GM23248 (cell line): ENCODE data around the gene MZB1. TPM values are rescaled to one million over a fixed set of nuclear protein-coding genes. Genes with fewer than 3 reads are reported as not detected.

Experiments used
- DNase-seq: peaks from one replicate; pipeline ENCODE4 v3.0.0-alpha.2; 2015
- H2AFZ ChIP-seq: fragments of 200-600 bp; sonication (generic); 2 replicates; pipeline ENCODE4 v1.6.1; 2016; ENCODE audit warnings: antibody characterized with exemption
- H3F3A ChIP-seq: fragments of 200-600 bp; sonication (generic); 2 replicates; pipeline ENCODE4 v1.6.1; 2016; ENCODE audit warnings: mild to moderate bottlenecking, antibody characterized with exemption, mixed run types; ENCODE audit not compliant: insufficient read depth
- H3K27ac ChIP-seq: fragments of 200-600 bp; sonication (generic); 2 replicates; pipeline ENCODE4 v1.5.1; 2016; ENCODE audit warnings: mild to moderate bottlenecking
- H3K27me3 ChIP-seq: fragments of 200-600 bp; sonication (generic); replicated peaks from 2 replicates; pipeline ENCODE4 v1.6.1; 2016; ENCODE audit warnings: mild to moderate bottlenecking; ENCODE audit not compliant: insufficient read depth
- H3K36me3 ChIP-seq: fragments of 200-600 bp; sonication (generic); 2 replicates; pipeline ENCODE4 v1.6.1; 2016; ENCODE audit warnings: low read depth, mild to moderate bottlenecking
- H3K4me1 ChIP-seq: fragments of 200-600 bp; sonication (generic); 2 replicates; pipeline ENCODE4 v1.6.1; 2016; ENCODE audit warnings: mild to moderate bottlenecking; ENCODE audit not compliant: insufficient read depth
- H3K4me2 ChIP-seq: fragments of 200-600 bp; sonication (generic); one replicate; pipeline ENCODE4 v1.6.1; 2016; ENCODE audit warnings: mild to moderate bottlenecking; ENCODE audit not compliant: unreplicated experiment
- H3K4me3 ChIP-seq: fragments of 200-600 bp; sonication (generic); 2 replicates; pipeline ENCODE4 v1.5.1; 2016; ENCODE audit warnings: mild to moderate bottlenecking
- H3K79me2 ChIP-seq: fragments of 200-600 bp; sonication (generic); 2 replicates; pipeline ENCODE4 v1.6.1; 2016; ENCODE audit warnings: mild to moderate bottlenecking; ENCODE audit not compliant: insufficient read depth
- H3K9ac ChIP-seq: fragments of 200-600 bp; sonication (generic); 2 replicates; pipeline ENCODE4 v1.6.1; 2016; ENCODE audit warnings: mild to moderate bottlenecking
- H3K9me2 ChIP-seq: fragments of 200-600 bp; sonication (generic); 2 replicates; pipeline ENCODE4 v1.6.1; 2016; ENCODE audit warnings: mixed run types, mild to moderate bottlenecking, moderate library complexity; ENCODE audit not compliant: insufficient read depth
- H3K9me3 ChIP-seq: fragments of 200-600 bp; sonication (generic); one replicate; pipeline ENCODE4 v1.6.1; 2017; ENCODE audit warnings: low read depth
- H4K20me1 ChIP-seq: fragments of 200-600 bp; sonication (generic); 2 replicates; pipeline ENCODE4 v1.6.0; 2016; ENCODE audit not compliant: insufficient read depth
- EZH2 ChIP-seq: fragments of 200-600 bp; sonication (generic); IDR thresholded peaks from 2 replicates; pipeline ENCODE4 v1.6.1; 2018; ENCODE audit warnings: antibody characterized with exemption, mild to moderate bottlenecking; ENCODE audit not compliant: insufficient read depth, poor library complexity, severe bottlenecking
- EZH2phosphoT487 ChIP-seq: fragments of 200-600 bp; sonication (generic); IDR thresholded peaks from 2 replicates; pipeline ENCODE4 v1.6.1; 2018; ENCODE audit warnings: antibody characterized with exemption, moderate library complexity, mild to moderate bottlenecking, low read depth; ENCODE audit not compliant: insufficient read depth
- WGBS, 2 experiments: methylation state at CpG; one replicate each; pipeline ENCODE4 v1.1.6; 2015 to 2017; ENCODE audit warnings: low lambda C conversion rate in 2 of 2, low coverage in 1 of 2; ENCODE audit errors: missing lambda C conversion rate in 2 of 2; 5-methylcytosine and 5-hydroxymethylcytosine counted together
- in situ Hi-C: fragments of 300-500 bp; cut with MboI; formaldehyde crosslinking; loops from 2 replicates; pipeline ENCODE4 v1.15.0; 2020
- polyA plus RNA-seq: library from polyadenylated mRNA; unstranded; fragments of >200 nt; fragmentation: Nextera tagmentation; extraction: Ambion mirVana; gene quantifications from 2 replicates; pipeline ENCODE4 v1.2.1, GENCODE V29; 2016
- total RNA-seq: library from RNA; depleted of rRNA; stranded (reverse); fragments of >200 nt; shearing (Covaris generic); gene quantifications from 2 replicates; pipeline ENCODE4 v1.2.3, GENCODE V29; 2014

Gene MZB1
- total and polyA plus RNA-seq, 2 experiments from 2014 or later = not detected

DNA sequence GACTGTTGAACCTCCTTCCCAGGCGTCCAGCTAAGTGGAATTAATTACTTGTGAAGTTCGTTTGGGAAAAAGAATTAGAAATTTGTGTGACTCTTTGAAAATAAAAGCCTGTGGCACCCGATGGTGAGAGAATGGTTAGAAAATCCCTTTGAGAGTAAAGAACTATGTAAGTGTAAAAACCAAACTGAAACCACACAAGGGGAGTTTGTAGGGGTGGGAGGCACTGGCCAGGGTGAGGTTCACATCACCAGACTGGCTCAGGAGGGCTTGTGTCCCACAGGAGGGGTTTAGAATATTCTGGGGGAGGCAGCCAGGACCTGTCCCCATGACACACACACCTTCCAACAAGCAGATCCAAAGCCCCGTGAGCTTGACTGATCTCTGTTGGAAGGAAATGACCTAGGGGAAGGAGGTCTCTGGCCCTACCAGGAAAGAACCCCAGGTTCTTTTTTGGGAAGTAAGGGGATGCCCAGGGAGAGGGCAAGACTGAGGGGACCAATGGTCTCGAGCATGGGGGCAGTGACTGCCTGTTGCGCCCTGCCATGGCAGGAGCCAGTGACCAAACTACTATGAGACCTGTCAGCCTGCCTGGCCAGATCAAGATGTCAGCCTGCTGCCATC lies 9.9 kb upstream of the MZB1 start:
- TF ChIP-seq EZH2 (no peak), EZH2phosphoT487 (no peak)
- H3F3A ChIP-seq = peaks cover 7% of the 10 kb centered on the region; the same call in 1 of the 2 replicates
- H3K9ac ChIP-seq = no peak overlapping the region
- no peak overlapping the region for H3K27ac ChIP-seq
- no peak overlapping the region for H2AFZ ChIP-seq
- no peak for DNase-seq
- H3K4me2 ChIP-seq = no peak overlapping the region
- no peaks in the 10 kb centered on the region for H3K79me2 ChIP-seq
- H3K27me3 ChIP-seq = no peaks in the 10 kb centered on the region
- in situ Hi-C loops = no loop called here
- 82 to 85% methylated on average over 6 of the region's 6 CpGs for WGBS, 2 experiments
- H3K36me3 ChIP-seq = no peaks in the 10 kb centered on the region
- no peaks in the 10 kb centered on the region for H3K9me2 ChIP-seq
- no peaks in the 10 kb centered on the region for H4K20me1 ChIP-seq
- no peak overlapping the region for H3K4me3 ChIP-seq
- H3K9me3 ChIP-seq = no peaks in the 10 kb centered on the region
- H3K4me1 ChIP-seq = peaks cover 10% of the 10 kb centered on the region

- no peak for TF ChIP-seq EZH2
- TF ChIP-seq EZH2phosphoT487 = no peak
- Histone ChIP-seq H3K9ac (no peak overlapping the region), H4K20me1 (no peaks in the 10 kb centered on the region), H3K9me2 (no peaks in the 10 kb centered on the region), H3K9me3 (no peaks in the 10 kb centered on the region), H2AFZ (no peak overlapping the region), H3K4me1 (no peaks in the 10 kb centered on the region), H3K27ac (no peak overlapping the region), H3K4me3 (no peak overlapping the region), H3K4me2 (no peak overlapping the region), H3K27me3 (peaks cover 8% of the 10 kb centered on the region), H3K36me3 (no peaks in the 10 kb centered on the region), H3F3A (0 out of 2 replicates have a peak, but pooled peaks cover 1% of the 10 kb centered on the region), H3K79me2 (no peaks in the 10 kb centered on the region)
- no peak for DNase-seq
- in situ Hi-C loops = no loop called here
- WGBS, 2 experiments = 85 to 89% methylated on average over 6 of the region's 6 CpGs
These were observed 8.2 kb upstream of the MZB1 start for GRCh38 chr5:139397921-139398320.

DNA sequence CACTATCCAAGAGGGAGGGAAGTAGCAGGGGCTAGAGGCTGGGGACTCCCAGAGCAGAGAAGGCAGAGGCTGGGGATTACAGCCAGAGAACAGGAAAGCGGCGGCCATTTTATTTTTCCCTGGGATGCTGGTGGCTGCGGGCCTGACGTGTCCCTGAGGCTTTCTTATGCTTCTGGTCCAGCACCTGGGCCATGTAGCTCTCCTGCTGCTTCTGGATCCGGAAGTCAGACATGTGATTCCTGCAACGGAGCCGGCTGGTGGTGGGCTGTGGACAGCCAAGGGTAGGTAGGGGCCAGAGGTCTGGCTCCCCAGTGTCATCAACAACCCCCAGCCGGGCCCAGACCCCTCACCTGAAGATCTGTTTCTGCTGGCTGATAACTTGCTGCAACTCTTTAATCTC lies 7.0 kb upstream of the MZB1 start:
- Histone ChIP-seq H3F3A (no peaks in the 10 kb centered on the region), H3K27ac (no peak overlapping the region)

DNA sequence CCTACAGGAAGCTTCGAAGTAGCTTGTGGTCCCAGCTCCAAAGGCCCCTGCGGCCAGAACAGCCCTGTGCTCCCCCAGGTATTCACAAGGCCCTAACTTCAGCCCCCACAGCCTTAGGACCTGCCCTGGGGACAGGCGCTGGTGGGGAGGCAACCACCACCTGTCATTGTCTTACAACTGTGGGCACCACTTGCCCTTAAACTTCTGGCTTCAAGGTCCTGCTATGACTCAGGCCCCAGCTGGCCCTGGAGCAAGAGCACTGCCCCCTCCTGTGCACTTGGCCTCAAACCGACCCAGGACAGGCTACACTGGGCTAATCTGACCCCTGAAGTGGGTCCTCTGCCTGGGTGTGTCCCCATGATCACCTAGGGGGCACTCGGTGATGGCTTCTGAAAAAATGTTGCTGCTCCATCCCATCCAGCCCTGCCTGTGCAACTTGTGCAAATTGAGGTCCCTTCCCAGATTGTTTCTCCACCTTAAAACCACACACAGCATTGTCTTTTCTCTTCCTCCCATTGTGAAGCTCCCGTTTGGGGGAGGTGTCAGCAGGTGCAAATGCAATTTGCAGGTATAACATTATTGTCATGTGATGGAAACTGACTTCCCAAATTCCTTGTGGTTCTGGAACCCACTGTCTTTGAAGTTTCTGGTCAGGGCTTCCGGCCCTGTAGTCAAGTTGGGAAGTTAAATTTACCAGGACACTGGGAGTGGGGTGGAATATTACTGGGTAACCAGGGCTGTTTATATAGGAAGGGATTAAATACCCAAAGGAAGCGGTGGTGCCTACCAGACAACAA lies 6.3 kb upstream of the MZB1 start:
- in situ Hi-C loops = no loop called here
- no peak overlapping the region for H3K4me2 ChIP-seq
- H3K9me3 ChIP-seq = no peaks in the 10 kb centered on the region
- H2AFZ ChIP-seq = no peak overlapping the region
- no peak overlapping the region for H3K27ac ChIP-seq
- no peak overlapping the region for H3K9ac ChIP-seq
- TF ChIP-seq EZH2phosphoT487 = no peak
- TF ChIP-seq EZH2 = no peak
- H3K27me3 ChIP-seq = peaks cover 9% of the 10 kb centered on the region
- no peak overlapping the region for H3K4me3 ChIP-seq
- no peaks in the 10 kb centered on the region for H3K36me3 ChIP-seq
- WGBS, 2 experiments = 87% methylated on average over 8 of the region's 8 CpGs
- no peaks in the 10 kb centered on the region for H3K9me2 ChIP-seq
- peak; percentile 56 for DNase-seq
- H4K20me1 ChIP-seq = no peaks in the 10 kb centered on the region
- H3F3A ChIP-seq = no peaks in the 10 kb centered on the region
- H3K79me2 ChIP-seq = no peaks in the 10 kb centered on the region
- H3K4me1 ChIP-seq = 0 out of 2 replicates have a peak, but pooled peaks cover 4% of the 10 kb centered on the region

More for the DNA sequence above, 7.0 kb upstream of the MZB1 start:
- TF ChIP-seq EZH2 (no peak), EZH2phosphoT487 (no peak)
- Histone ChIP-seq H2AFZ (no peak overlapping the region), H3K9me3 (no peaks in the 10 kb centered on the region), H3K27me3 (peaks cover 9% of the 10 kb centered on the region), H3K36me3 (no peaks in the 10 kb centered on the region), H3K9me2 (no peaks in the 10 kb centered on the region), H3K79me2 (no peaks in the 10 kb centered on the region), H3K4me3 (no peak overlapping the region), H3K4me1 (no peaks in the 10 kb centered on the region), H3K4me2 (no peak overlapping the region), H4K20me1 (no peaks in the 10 kb centered on the region), H3K9ac (no peak overlapping the region)
- no peak for DNase-seq
- in situ Hi-C loops = no loop called here
- WGBS, 2 experiments = 88 to 91% methylated on average over 8 of the region's 8 CpGs
